Upper lobe of left lung (tissue), 6 donors: ENCODE data around the gene TMEM250. TPM values are rescaled to one million over a fixed set of nuclear protein-coding genes. Genes with fewer than 3 reads are reported as not detected.

ENCODE experiments used
- ATAC-seq, 2 donors: fragments of 200-7000 bp; cut with Tn5 transposase; one replicate each; pipeline ENCODE4 v1.9.1; 2022; ENCODE audit warnings: mild to moderate bottlenecking in 2 of 2, moderate library complexity in 2 of 2; ENCODE audit not compliant: low FRiP score in 2 of 2
- DNase-seq, 2 donors: peaks; one replicate each; pipeline ENCODE4 v3.0.0-alpha.2; 2019 to 2020
- H3K27ac ChIP-seq, 4 donors: fragments of 200-600 bp; sonication (generic); one replicate each; pipeline ENCODE4 v1.5.1; 2016 to 2019
- H3K27me3 ChIP-seq, 4 donors: fragments of 200-600 bp; sonication (generic); one replicate each; pipeline ENCODE4 v1.5.1; 2017 to 2019
- H3K36me3 ChIP-seq, 4 donors: fragments of 200-600 bp; sonication (generic); one replicate each; pipeline ENCODE4 v1.5.1; 2016 to 2019
- H3K4me1 ChIP-seq, 4 donors: fragments of 200-600 bp; sonication (generic); one replicate each; pipeline ENCODE4 v1.5.1; 2018 to 2019
- H3K4me3 ChIP-seq, 4 donors: fragments of 200-600 bp; sonication (generic); one replicate each; pipeline ENCODE4 v1.5.1; 2017 to 2019; ENCODE audit warnings: mild to moderate bottlenecking in 2 of 4, moderate library complexity in 1 of 4
- H3K9me3 ChIP-seq, 4 donors: fragments of 200-600 bp; sonication (generic); one replicate each; pipeline ENCODE4 v1.5.1; 2018 to 2019
- CTCF ChIP-seq, 6 experiments: fragments of 450-650 bp in 4 of 6; fragments of 200-600 bp in 2 of 6; sonication (generic) in 2 of 6; IDR thresholded peaks; one replicate each; pipeline ENCODE4 v1.5.1; 2016 to 2019; ENCODE audit warnings: antibody characterized with exemption in 6 of 6
- EP300 ChIP-seq, 4 donors: sonication (generic); formaldehyde crosslinking; IDR thresholded peaks; one replicate each; pipeline ENCODE4 v1.5.1; 2017; ENCODE audit warnings: antibody characterized with exemption in 4 of 4, control low read depth in 2 of 4
- POLR2A ChIP-seq, 4 donors: fragments of 450-650 bp; IDR thresholded peaks; one replicate each; pipeline ENCODE4 v1.5.1; 2016 to 2017; ENCODE audit warnings: antibody characterized with exemption in 4 of 4, mild to moderate bottlenecking in 2 of 4
- POLR2AphosphoS5 ChIP-seq, 2 donors: sonication (generic); formaldehyde crosslinking; IDR thresholded peaks; one replicate each; pipeline ENCODE4 v1.5.1; 2017; ENCODE audit warnings: antibody characterized with exemption in 2 of 2
- WGBS, 2 donors: methylation state at CpG; one replicate each; pipeline ENCODE4 v1.1.5; 2017 to 2018; 5-methylcytosine and 5-hydroxymethylcytosine counted together
- total RNA-seq, 6 donors: library from RNA; depleted of rRNA in 4 of 6; stranded (reverse); fragments of >200 nt in 4 of 6; gene quantifications; one replicate each; pipeline versions ENCODE4 v1.1.0 to v1.2.1, GENCODE V29; 2016 to 2021
- donor health status: DM: no; HTN: no; CAD: no; lungs with moderate emphysema.
- donor health status: DM: no; HTN: yes; CAD: no; lungs with severe emphysema.

Gene TMEM250
- total RNA-seq, result 10 to 100 TPM; 37.6 to 49.6 (median 38.4) TPM

GRCh38 chr9:136118320-136119060 is at the start of gene TMEM250:
TSS of gene TMEM250 (minus strand) at chr9:136118875. CDS start at chr9:136116900, 1,975 bp downstream.
- DNase-seq, result peak; percentile 95 to 100
- no peaks in the 10 kb centered on the region for H3K27me3 ChIP-seq
- 0 to 1% methylated on average over 8 to 43 of the region's 112 CpGs for whole genome bisulfite sequencing, 2 donors
- H3K9me3 ChIP-seq, result no peaks in the 10 kb centered on the region
- H3K27ac ChIP-seq, result peak within 1 kb of the TSS; percentile 87 to 96 (median 94)
- peak within 1 kb of the TSS; percentile 87 to 99 (median 97) for H3K4me3 ChIP-seq
- H3K36me3 ChIP-seq, result peaks cover 0 to 23% (median 19%) of the 10 kb centered on the region in 4 donors
- peaks cover 23 to 40% (median 26%) of the 10 kb centered on the region in 4 donors for H3K4me1 ChIP-seq
- TF ChIP-seq CTCF (IDR thresholded peaks at IDR 0.05) (peak in 2 of 6 experiments; percentile 53 to 55), POLR2AphosphoS5 (IDR thresholded peaks at IDR 0.05) (peak; percentile 94), EP300 (IDR thresholded peaks at IDR 0.05) (peak in 1 of 4 donors; percentile 37), POLR2A (IDR thresholded peaks at IDR 0.05) (peak in 2 of 4 donors; percentile 79 to 91)
- peak; percentile 95 for ATAC-seq

- DNase-seq, result no peak
- TF ChIP-seq POLR2AphosphoS5 (IDR thresholded peaks at IDR 0.05) (no peak), CTCF (IDR thresholded peaks at IDR 0.05) (no peak), POLR2A (IDR thresholded peaks at IDR 0.05) (no peak), EP300 (IDR thresholded peaks at IDR 0.05) (no peak)
- no peaks in the 10 kb centered on the region for H3K4me1 ChIP-seq
- H3K27me3 ChIP-seq, result no peaks in the 10 kb centered on the region
- ATAC-seq, result no peak
- WGBS, 2 donors, result 64 to 68% methylated on average over 1 of the region's 1 CpG
- no peak overlapping the region for H3K4me3 ChIP-seq
- peaks cover 0 to 5% (median 2%) of the 10 kb centered on the region in 4 donors for H3K9me3 ChIP-seq
- H3K27ac ChIP-seq, result no peak overlapping the region
- H3K36me3 ChIP-seq, result no peaks in the 10 kb centered on the region
Measured at GRCh38 chr9:136163248-136163850, 44.7 kb upstream of the TMEM250 start.

- Histone ChIP-seq H3K36me3 (no peaks in the 10 kb centered on the region), H3K27me3 (no peaks in the 10 kb centered on the region), H3K9me3 (peaks cover 0 to 5% (median 2%) of the 10 kb centered on the region in 4 donors), H3K4me1 (no peaks in the 10 kb centered on the region), H3K27ac (no peak overlapping the region), H3K4me3 (no peak overlapping the region)
- 66 to 71% methylated on average over 10 of the region's 10 CpGs for WGBS, 2 donors
- DNase-seq, result peak in 1 of 2 donors; percentile 21
- TF ChIP-seq EP300 (IDR thresholded peaks at IDR 0.05), result no peak
- no peak for TF ChIP-seq POLR2A (IDR thresholded peaks at IDR 0.05)
- TF ChIP-seq POLR2AphosphoS5 (IDR thresholded peaks at IDR 0.05), result no peak
- TF ChIP-seq CTCF (IDR thresholded peaks at IDR 0.05), result no peak
- ATAC-seq, result no peak
Measured at GRCh38 chr9:136160995-136161610, 42.4 kb upstream of the TMEM250 start.

GRCh38 chr9:136160381-136160841 is 41.7 kb upstream of the TMEM250 start:
- TF ChIP-seq POLR2A (IDR thresholded peaks at IDR 0.05), result no peak
- TF ChIP-seq EP300 (IDR thresholded peaks at IDR 0.05), result no peak
- no peak for TF ChIP-seq POLR2AphosphoS5 (IDR thresholded peaks at IDR 0.05)
- no peak for TF ChIP-seq CTCF (IDR thresholded peaks at IDR 0.05)
- DNase-seq (peak in 1 of 2 donors; percentile 62), ATAC-seq (peak; percentile 7 to 23)
- Histone ChIP-seq H3K4me3 (no peak overlapping the region), H3K4me1 (no peaks in the 10 kb centered on the region), H3K9me3 (peaks cover 0 to 5% (median 2%) of the 10 kb centered on the region in 4 donors), H3K36me3 (no peaks in the 10 kb centered on the region), H3K27me3 (no peaks in the 10 kb centered on the region), H3K27ac (no peak overlapping the region)
- 46 to 71% methylated on average over 5 to 12 of the region's 12 CpGs for WGBS, 2 donors
